ENCODE measurements around the gene LRRC8B.

- no peak for TF ChIP-seq EZH2 (IDR thresholded peaks at IDR 0.05; ENCODE audit: insufficient read depth, poor library complexity, severe bottlenecking)
- no peak for TF ChIP-seq EZH2phosphoT487 (IDR thresholded peaks at IDR 0.05; ENCODE audit: insufficient read depth, low read depth)
Observed at GRCh38 chr1:89540406-89540970, 15.9 kb downstream of the LRRC8B start.

Data from GM23248 (cell line).